Suprapubic skin (tissue), 3 donors: ENCODE measurements around the gene TUBA3E.
"Not testable (repeated sequence)": the region's sequence is repeated elsewhere in the genome, so short reads cannot be mapped to it uniquely, and the experiment has no call there.

ENCODE experiments used
- POLR2AphosphoS5 ChIP-seq, 3 donors: sonication (generic); formaldehyde crosslinking; IDR thresholded peaks; one replicate each; pipeline ENCODE4 v1.6.1; 2017; ENCODE audit warnings: antibody characterized with exemption in 3 of 3
- TF ChIP-seq, protein P1 (sequence below), 2 donors: fragments of 200-600 bp in 1 of 2; fragments of 450-650 bp in 1 of 2; sonication (generic) in 1 of 2; IDR thresholded peaks; one replicate each; pipeline ENCODE4 v1.5.1; 2016 to 2019; ENCODE audit warnings: antibody characterized with exemption in 2 of 2, mild to moderate bottlenecking in 1 of 2, moderate library complexity in 1 of 2

DNA sequence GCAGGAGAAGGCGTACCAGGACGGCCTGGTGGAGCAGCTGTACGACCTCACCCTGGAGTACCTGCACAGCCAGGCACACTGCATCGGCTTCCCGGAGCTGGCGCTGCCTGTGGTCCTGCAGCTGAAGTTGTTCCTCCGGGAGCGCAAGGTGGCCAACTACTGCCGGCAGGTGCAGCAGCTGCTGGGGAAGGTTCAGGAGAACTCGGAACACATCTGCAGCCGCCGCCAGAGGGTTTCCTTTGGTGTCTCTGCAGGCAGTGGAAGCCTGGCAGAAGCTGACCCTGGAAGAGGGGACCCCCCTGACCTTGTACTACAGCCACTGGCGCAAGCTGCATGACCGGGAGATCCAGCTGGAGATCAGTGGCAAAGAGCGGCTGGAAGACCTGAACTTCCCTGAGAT is 32.7 kb upstream of the TUBA3E start:
- TF ChIP-seq, protein P1, sequence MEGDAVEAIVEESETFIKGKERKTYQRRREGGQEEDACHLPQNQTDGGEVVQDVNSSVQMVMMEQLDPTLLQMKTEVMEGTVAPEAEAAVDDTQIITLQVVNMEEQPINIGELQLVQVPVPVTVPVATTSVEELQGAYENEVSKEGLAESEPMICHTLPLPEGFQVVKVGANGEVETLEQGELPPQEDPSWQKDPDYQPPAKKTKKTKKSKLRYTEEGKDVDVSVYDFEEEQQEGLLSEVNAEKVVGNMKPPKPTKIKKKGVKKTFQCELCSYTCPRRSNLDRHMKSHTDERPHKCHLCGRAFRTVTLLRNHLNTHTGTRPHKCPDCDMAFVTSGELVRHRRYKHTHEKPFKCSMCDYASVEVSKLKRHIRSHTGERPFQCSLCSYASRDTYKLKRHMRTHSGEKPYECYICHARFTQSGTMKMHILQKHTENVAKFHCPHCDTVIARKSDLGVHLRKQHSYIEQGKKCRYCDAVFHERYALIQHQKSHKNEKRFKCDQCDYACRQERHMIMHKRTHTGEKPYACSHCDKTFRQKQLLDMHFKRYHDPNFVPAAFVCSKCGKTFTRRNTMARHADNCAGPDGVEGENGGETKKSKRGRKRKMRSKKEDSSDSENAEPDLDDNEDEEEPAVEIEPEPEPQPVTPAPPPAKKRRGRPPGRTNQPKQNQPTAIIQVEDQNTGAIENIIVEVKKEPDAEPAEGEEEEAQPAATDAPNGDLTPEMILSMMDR (IDR thresholded peaks at IDR 0.05) = not testable (repeated sequence)
- not testable (repeated sequence) for TF ChIP-seq POLR2AphosphoS5 (IDR thresholded peaks at IDR 0.05)
